OCI-LY3 (cell line): ENCODE data around the gene USP3.

Experiments
- CTCF ChIP-seq: fragments of 200-600, 300-600 bp; sonication (generic); IDR thresholded peaks from 2 replicates; pipeline ENCODE4 v1.5.1; 2014; ENCODE audit warnings: antibody characterized with exemption, low read length, low read depth
- EZH2phosphoT487 ChIP-seq: fragments of 200-600 bp; shearing (Covaris generic); IDR thresholded peaks from 2 replicates; pipeline ENCODE4 v1.6.1; 2018; ENCODE audit warnings: antibody characterized with exemption, mixed run types, low read depth

- no peak for TF ChIP-seq CTCF
- TF ChIP-seq EZH2phosphoT487: no peak
Measured at GRCh38 chr15:63481105-63481810, 23.1 kb upstream of the USP3 start.
